PC-9 (cell line): ENCODE data around the gene TMEM86A.

Experiments
- EZH2 ChIP-seq: fragments of 200-600 bp; sonication (generic); IDR thresholded peaks from 2 replicates; pipeline ENCODE4 v1.8.0; 2017; ENCODE audit warnings: antibody characterized with exemption, low read depth
- TF ChIP-seq, protein P1 (sequence below): fragments of 200-600 bp; sonication (generic); conservative IDR thresholded peaks from 2 replicates; pipeline ENCODE4 v1.6.1; 2017; ENCODE audit warnings: mixed run types, antibody characterized with exemption, mild to moderate bottlenecking, moderate library complexity

GRCh38 chr11:18703001-18703763, 4.6 kb downstream of the TMEM86A start:
- TF ChIP-seq, protein P1, sequence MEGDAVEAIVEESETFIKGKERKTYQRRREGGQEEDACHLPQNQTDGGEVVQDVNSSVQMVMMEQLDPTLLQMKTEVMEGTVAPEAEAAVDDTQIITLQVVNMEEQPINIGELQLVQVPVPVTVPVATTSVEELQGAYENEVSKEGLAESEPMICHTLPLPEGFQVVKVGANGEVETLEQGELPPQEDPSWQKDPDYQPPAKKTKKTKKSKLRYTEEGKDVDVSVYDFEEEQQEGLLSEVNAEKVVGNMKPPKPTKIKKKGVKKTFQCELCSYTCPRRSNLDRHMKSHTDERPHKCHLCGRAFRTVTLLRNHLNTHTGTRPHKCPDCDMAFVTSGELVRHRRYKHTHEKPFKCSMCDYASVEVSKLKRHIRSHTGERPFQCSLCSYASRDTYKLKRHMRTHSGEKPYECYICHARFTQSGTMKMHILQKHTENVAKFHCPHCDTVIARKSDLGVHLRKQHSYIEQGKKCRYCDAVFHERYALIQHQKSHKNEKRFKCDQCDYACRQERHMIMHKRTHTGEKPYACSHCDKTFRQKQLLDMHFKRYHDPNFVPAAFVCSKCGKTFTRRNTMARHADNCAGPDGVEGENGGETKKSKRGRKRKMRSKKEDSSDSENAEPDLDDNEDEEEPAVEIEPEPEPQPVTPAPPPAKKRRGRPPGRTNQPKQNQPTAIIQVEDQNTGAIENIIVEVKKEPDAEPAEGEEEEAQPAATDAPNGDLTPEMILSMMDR, result no peak
- no peak for TF ChIP-seq EZH2
